GM12878 (cell line): ENCODE measurements around the gene KIF20B. TPM values are rescaled to one million over a fixed set of nuclear protein-coding genes. Genes with fewer than 3 reads are reported as not detected.
A peak's percentile ranks its signal among the peaks of the same experiment; 100 is the strongest.

Experiments
- BMI1 ChIP-seq: fragments of 450-650 bp; IDR thresholded peaks from 2 replicates; pipeline ENCODE4 v1.6.1; 2016; ENCODE audit warnings: mild to moderate bottlenecking, moderate library complexity, borderline replicate concordance
- CBFB ChIP-seq: IDR thresholded peaks from 2 replicates; pipeline ENCODE4 v1.6.1; 2016; ENCODE audit warnings: antibody characterized with exemption, low read depth
- CBX3 ChIP-seq: fragments of 200-600 bp; sonication (generic); IDR thresholded peaks from 2 replicates; pipeline ENCODE4 v1.6.1; 2016; ENCODE audit warnings: low read depth, borderline replicate concordance
- CREB1 ChIP-seq: IDR thresholded peaks from 2 replicates; pipeline ENCODE4 v1.6.1; 2012; ENCODE audit warnings: low read depth, mild to moderate bottlenecking, inconsistent platforms
- CUX1 ChIP-seq: IDR thresholded peaks from 2 replicates; pipeline ENCODE4 v1.6.1; 2012; ENCODE audit warnings: improper control_type of control experiment, low read depth, low read length; ENCODE audit not compliant: insufficient replicate concordance
- EP300 ChIP-seq, 2 experiments: fragments of 150-350 bp in 1 of 2; IDR thresholded peaks; 2 replicates each; pipeline ENCODE4 v1.6.1; 2011 to 2012; ENCODE audit warnings: low read depth in 2 of 2, low read length in 2 of 2, borderline replicate concordance in 1 of 2, improper control_type of control experiment in 1 of 2, inconsistent platforms in 1 of 2; ENCODE audit not compliant: control insufficient read depth in 1 of 2
- ETV6 ChIP-seq, 2 experiments: fragments of 450-650 bp in 1 of 2; IDR thresholded peaks in 1 of 2; conservative IDR thresholded peaks in 1 of 2; 2 replicates each; pipeline ENCODE4 v1.6.1; 2014; ENCODE audit warnings: antibody characterized with exemption in 1 of 2, borderline replicate concordance in 1 of 2, low read depth in 1 of 2, mild to moderate bottlenecking in 1 of 2, moderate library complexity in 1 of 2
- IRF3 ChIP-seq: fragments of 450-650 bp; IDR thresholded peaks from 2 replicates; pipeline ENCODE4 v1.6.1; 2014; ENCODE audit warnings: mild to moderate bottlenecking
- MEF2B ChIP-seq: fragments of 450-650 bp; IDR thresholded peaks from 2 replicates; pipeline ENCODE4 v1.6.1; 2018; ENCODE audit warnings: mild to moderate bottlenecking, moderate library complexity; ENCODE audit not compliant: partially characterized antibody, poor library complexity, severe bottlenecking
- MXI1 ChIP-seq: fragments of 150-350 bp; IDR thresholded peaks from 2 replicates; pipeline ENCODE4 v1.6.1; 2011; ENCODE audit warnings: low read depth, mild to moderate bottlenecking, inconsistent platforms, low read length, improper control_type of control experiment
- NFXL1 ChIP-seq: fragments of 450-650 bp; IDR thresholded peaks from 2 replicates; pipeline ENCODE4 v1.6.1; 2017; ENCODE audit warnings: antibody characterized with exemption, mild to moderate bottlenecking, borderline replicate concordance
- RUNX3 ChIP-seq: IDR thresholded peaks from 2 replicates; pipeline ENCODE4 v1.6.1; 2012; ENCODE audit warnings: low read length, inconsistent platforms
- STAT3 ChIP-seq: IDR thresholded peaks from 2 replicates; pipeline ENCODE4 v1.6.1; 2011; ENCODE audit warnings: low read depth, low read length, improper control_type of control experiment
- WRNIP1 ChIP-seq: IDR thresholded peaks from 2 replicates; pipeline ENCODE4 v1.6.1; 2011; ENCODE audit warnings: low read depth, low read length, improper control_type of control experiment, borderline replicate concordance
- ZNF592 ChIP-seq: fragments of 450-650 bp; IDR thresholded peaks from 2 replicates; pipeline ENCODE4 v1.6.1; 2017; ENCODE audit warnings: mild to moderate bottlenecking, moderate library complexity
- ZNF622 ChIP-seq: fragments of 450-650 bp; IDR thresholded peaks from 2 replicates; pipeline ENCODE4 v1.6.1; 2017; ENCODE audit warnings: mild to moderate bottlenecking, inconsistent platforms
- polyA plus RNA-seq, 11 experiments: library from polyadenylated mRNA; depleted of rRNA in 4 of 11; unstranded in 6 of 11; stranded (reverse) in 5 of 11; fragments of >200 nt; fragmentation: Nextera tagmentation in 4 of 11; fragmentation: Illumina TruSeq in 1 of 11; extraction: Ambion mirVana in 4 of 11; extraction: Trizol in 1 of 11; gene quantifications; 1 replicate in 1 of 11; 2 replicates in 10 of 11; pipeline versions ENCODE4 v1.2.1 to v1.2.3, GENCODE V29; 2011 to 2016; ENCODE audit warnings: inconsistent platforms in 2 of 11, missing spikeins in 2 of 11, low read depth in 1 of 11
- total RNA-seq, 4 experiments: library from RNA; depleted of rRNA in 3 of 4; stranded (reverse); fragments of >200 nt in 3 of 4; fragmentation: Illumina TruSeq in 1 of 4; extraction: Trizol in 1 of 4; gene quantifications; 2 replicates each; pipeline versions ENCODE4 v1.2.1 to v1.2.3, GENCODE V29; 2013 to 2021

Gene KIF20B
- total and polyA plus RNA-seq, 10 of the 15 experiments (the other 5 are each of a cell fraction or from before 2014, with no cell fraction given) = 15.6 to 67.7 (median 44.3) TPM

GRCh38 chr10:89701242-89702120, at the start of gene KIF20B (continued):
- TF ChIP-seq ZNF592 = no peak
- TF ChIP-seq MEF2B = peak; percentile 12
- TF ChIP-seq ZNF622 = no peak
- no peak for TF ChIP-seq CUX1
- TF ChIP-seq BMI1 = no peak
- TF ChIP-seq CREB1 = peak; percentile 73; the same call in 1 of the 2 replicates
- no peak for TF ChIP-seq STAT3
- TF ChIP-seq IRF3 = peak; percentile 60
- peak; percentile 50; the same call in 1 of the 2 replicates for TF ChIP-seq CBFB
- TF ChIP-seq MXI1 = peak; percentile 98
- TF ChIP-seq RUNX3 = peak; percentile 53; the same call in 1 of the 2 replicates
- no peak for TF ChIP-seq ETV6 (conservative IDR thresholded peaks at IDR 0.05 in 1 of 2, IDR thresholded peaks at IDR 0.05 in 1 of 2; ENCODE audit: borderline replicate concordance in 1 of 2, low read depth in 1 of 2)
- no peak for TF ChIP-seq EP300 (IDR thresholded peaks at IDR 0.05; ENCODE audit: borderline replicate concordance in 1 of 2, control insufficient read depth in 1 of 2, low read depth in 2 of 2, low read length in 2 of 2)
- no peak; the same call in 1 of the 2 replicates for TF ChIP-seq WRNIP1
- TF ChIP-seq CBX3 = no peak
- no peak for TF ChIP-seq NFXL1
